ENCODE results near the gene SMIM38.

The SMIM38 gene

GRCh38 chr11:69141742-69142141 lies 14.0 kb upstream of the SMIM38 start:
- H3K79me2 ChIP-seq (ENCODE audit: control insufficient read depth, insufficient read depth, low read length, poor library complexity): no peaks in the 10 kb centered on the region
- H4K8ac ChIP-seq (ENCODE audit: low read depth, low read length): no peak overlapping the region
- no peak overlapping the region for H4K12ac ChIP-seq (ENCODE audit: low read depth, low read length)
- no peak overlapping the region for H3K18ac ChIP-seq (ENCODE audit: low read length)
- peaks cover 4 to 9% of the 10 kb centered on the region in 2 experiments for H3K4me1 ChIP-seq (ENCODE audit: control insufficient read depth in 1 of 2, insufficient read depth in 2 of 2, low read length in 2 of 2)
- no peak overlapping the region for H2AK5ac ChIP-seq (ENCODE audit: low read length)
- no peak overlapping the region for H3K14ac ChIP-seq (ENCODE audit: low read length)
- H2BK120ac ChIP-seq (ENCODE audit: insufficient read depth, low read length, poor library complexity): no peak overlapping the region
- H3K36me3 ChIP-seq (ENCODE audit: control insufficient read depth in 1 of 2, insufficient read depth in 2 of 2, low read length in 2 of 2): no peaks in the 10 kb centered on the region
- no CpG with 5 or more reads among the region's 8 CpGs for WGBS (ENCODE audit: extremely low coverage, insufficient coverage, insufficient read length)
- no peak overlapping the region for H2BK12ac ChIP-seq (ENCODE audit: low read length)
- DNase-seq: no peak
- H3K79me1 ChIP-seq (ENCODE audit: low read length): no peaks in the 10 kb centered on the region
- no peak overlapping the region for H3K4me2 ChIP-seq (ENCODE audit: low read length)
- H3K9ac ChIP-seq (ENCODE audit: low read length): no peak overlapping the region
- no peak overlapping the region for H3K4ac ChIP-seq (ENCODE audit: low read depth, low read length)
- H3K23ac ChIP-seq (ENCODE audit: low read length): no peak overlapping the region
- no peak overlapping the region for H4K91ac ChIP-seq (ENCODE audit: low read depth, low read length)
- H3K9me3 ChIP-seq (ENCODE audit: insufficient read depth, low read depth, low read length): peaks cover 2% of the 10 kb centered on the region
- no peak overlapping the region for H2AFZ ChIP-seq (ENCODE audit: insufficient read depth, low read length, poor library complexity)
- H2BK5ac ChIP-seq (ENCODE audit: low read depth, low read length, poor library complexity): no peak overlapping the region
- no peak overlapping the region for H3K27ac ChIP-seq (ENCODE audit: low read depth, low read length)
- H3K4me3 ChIP-seq (ENCODE audit: low read depth, low read length): no peak overlapping the region
- no peaks in the 10 kb centered on the region for H3K27me3 ChIP-seq (ENCODE audit: insufficient read depth, low read length)

DNA sequence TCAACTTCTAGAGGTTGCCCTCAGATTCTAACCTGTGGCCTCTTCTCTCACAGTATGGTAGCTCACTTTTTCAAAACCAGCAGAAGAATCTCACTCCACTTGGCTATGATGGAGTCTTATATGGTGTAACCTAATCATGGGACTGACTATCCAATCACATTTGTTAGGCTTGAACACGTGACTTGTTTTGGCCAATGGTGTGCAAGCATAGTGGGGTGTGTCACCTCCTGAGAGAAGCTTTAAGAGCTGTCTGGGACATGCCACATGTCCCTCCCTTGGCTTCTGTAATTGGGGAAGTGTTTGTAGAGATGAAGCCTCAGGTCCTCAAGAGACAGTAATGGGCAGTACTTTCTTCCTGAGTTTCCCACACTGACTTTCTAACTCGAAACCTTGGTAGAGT lies 12.8 kb upstream of the SMIM38 start:
- WGBS (ENCODE audit: extremely low coverage, insufficient coverage, insufficient read length): no CpG with 5 or more reads among the region's 2 CpGs
- Histone ChIP-seq H4K12ac (ENCODE audit: low read depth, low read length) (no peak overlapping the region), H3K18ac (ENCODE audit: low read length) (no peak overlapping the region), H2AFZ (ENCODE audit: insufficient read depth, low read length, poor library complexity) (no peak overlapping the region), H3K23ac (ENCODE audit: low read length) (no peak overlapping the region), H2BK120ac (ENCODE audit: insufficient read depth, low read length, poor library complexity) (no peak overlapping the region), H3K27ac (ENCODE audit: low read depth, low read length) (no peak overlapping the region), H2AK5ac (ENCODE audit: low read length) (no peak overlapping the region), H3K79me2 (ENCODE audit: control insufficient read depth, insufficient read depth, low read length, poor library complexity) (no peaks in the 10 kb centered on the region), H3K27me3 (ENCODE audit: insufficient read depth, low read length) (no peaks in the 10 kb centered on the region), H2BK12ac (ENCODE audit: low read length) (no peak overlapping the region), H2BK5ac (ENCODE audit: low read depth, low read length, poor library complexity) (no peak overlapping the region), H3K79me1 (ENCODE audit: low read length) (no peaks in the 10 kb centered on the region), H3K36me3 (ENCODE audit: control insufficient read depth in 1 of 2, insufficient read depth in 2 of 2, low read length in 2 of 2) (no peaks in the 10 kb centered on the region), H3K4ac (ENCODE audit: low read depth, low read length) (no peak overlapping the region), H3K9me3 (ENCODE audit: insufficient read depth, low read depth, low read length) (peaks cover 3% of the 10 kb centered on the region), H4K91ac (ENCODE audit: low read depth, low read length) (no peak overlapping the region), H4K8ac (ENCODE audit: low read depth, low read length) (no peak overlapping the region), H3K9ac (ENCODE audit: low read length) (no peak overlapping the region), H3K14ac (ENCODE audit: low read length) (no peak overlapping the region), H3K4me1 (ENCODE audit: control insufficient read depth in 1 of 2, insufficient read depth in 2 of 2, low read length in 2 of 2) (peaks cover 3 to 5% of the 10 kb centered on the region in 2 experiments), H3K4me2 (ENCODE audit: low read length) (no peak overlapping the region), H3K4me3 (ENCODE audit: low read depth, low read length) (no peak overlapping the region)
- no peak for DNase-seq

DNA sequence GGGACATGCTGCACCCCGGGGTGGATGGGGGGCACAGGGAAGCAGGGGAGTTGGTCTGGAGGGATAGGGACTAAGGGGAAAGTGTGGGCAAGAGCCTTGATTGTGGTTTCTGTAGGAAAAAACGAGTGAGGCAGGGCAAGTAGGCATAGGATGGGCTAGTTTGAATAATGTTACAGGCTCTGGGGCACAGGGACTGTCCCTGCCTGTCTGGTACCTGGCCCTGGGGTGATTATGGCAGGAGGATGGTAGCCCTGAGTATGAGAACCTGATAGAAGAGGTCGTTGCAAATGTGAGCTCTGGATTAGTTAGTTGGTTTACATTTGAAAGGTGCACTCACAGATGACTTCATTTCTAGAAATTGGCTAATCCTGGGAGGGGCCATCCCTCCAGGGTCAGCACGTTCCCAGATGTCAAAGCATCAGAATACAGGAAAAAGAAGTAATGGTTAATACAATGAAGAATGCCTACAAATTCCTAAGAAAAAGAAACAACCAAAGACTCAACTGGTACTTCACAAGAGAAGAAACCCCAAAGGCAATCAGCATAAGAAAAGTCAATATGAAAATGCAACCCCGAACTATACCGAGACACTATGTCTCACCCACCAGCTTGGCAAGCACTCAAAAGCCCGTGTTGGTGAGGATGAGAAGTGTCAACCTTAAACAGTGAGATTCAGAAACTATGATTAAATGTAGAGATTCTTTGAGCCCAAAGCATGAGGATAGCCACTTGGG lies 11.3 kb upstream of the SMIM38 start:
- H4K8ac ChIP-seq (ENCODE audit: low read depth, low read length): no peak overlapping the region
- H3K36me3 ChIP-seq (ENCODE audit: control insufficient read depth in 1 of 2, insufficient read depth in 2 of 2, low read length in 2 of 2): no peaks in the 10 kb centered on the region
- no peaks in the 10 kb centered on the region for H3K79me1 ChIP-seq (ENCODE audit: low read length)
- no peak overlapping the region for H3K4me3 ChIP-seq (ENCODE audit: low read depth, low read length)
- H3K4ac ChIP-seq (ENCODE audit: low read depth, low read length): no peak overlapping the region
- H4K91ac ChIP-seq (ENCODE audit: low read depth, low read length): no peak overlapping the region
- H4K12ac ChIP-seq (ENCODE audit: low read depth, low read length): no peak overlapping the region
- H2BK5ac ChIP-seq (ENCODE audit: low read depth, low read length, poor library complexity): no peak overlapping the region
- no peak overlapping the region for H3K23ac ChIP-seq (ENCODE audit: low read length)
- no peak for DNase-seq
- no peaks in the 10 kb centered on the region for H3K79me2 ChIP-seq (ENCODE audit: control insufficient read depth, insufficient read depth, low read length, poor library complexity)
- H3K18ac ChIP-seq (ENCODE audit: low read length): no peak overlapping the region
- H3K27me3 ChIP-seq (ENCODE audit: insufficient read depth, low read length): no peaks in the 10 kb centered on the region
- no CpG with 5 or more reads among the region's 7 CpGs for WGBS (ENCODE audit: extremely low coverage, insufficient coverage, insufficient read length)
- no peak overlapping the region for H3K4me2 ChIP-seq (ENCODE audit: low read length)
- H2AK5ac ChIP-seq (ENCODE audit: low read length): no peak overlapping the region
- peaks cover 6% of the 10 kb centered on the region for H3K9me3 ChIP-seq (ENCODE audit: insufficient read depth, low read depth, low read length)
- no peak overlapping the region for H2AFZ ChIP-seq (ENCODE audit: insufficient read depth, low read length, poor library complexity)
- H3K14ac ChIP-seq (ENCODE audit: low read length): no peak overlapping the region
- no peak overlapping the region for H2BK12ac ChIP-seq (ENCODE audit: low read length)
- H3K9ac ChIP-seq (ENCODE audit: low read length): no peak overlapping the region
- H3K4me1 ChIP-seq (ENCODE audit: control insufficient read depth in 1 of 2, insufficient read depth in 2 of 2, low read length in 2 of 2): no peaks in the 10 kb centered on the region
- H3K27ac ChIP-seq (ENCODE audit: low read depth, low read length): no peak overlapping the region
- no peak overlapping the region for H2BK120ac ChIP-seq (ENCODE audit: insufficient read depth, low read length, poor library complexity)

GRCh38 chr11:69145050-69145380 lies 10.7 kb upstream of the SMIM38 start:
- no peak for DNase-seq
- H3K4me3 ChIP-seq (ENCODE audit: low read depth, low read length): no peak overlapping the region
- no peak overlapping the region for H3K27ac ChIP-seq (ENCODE audit: low read depth, low read length)
- no peaks in the 10 kb centered on the region for H3K27me3 ChIP-seq (ENCODE audit: insufficient read depth, low read length)
- no peak overlapping the region for H2AFZ ChIP-seq (ENCODE audit: insufficient read depth, low read length, poor library complexity)
- H3K36me3 ChIP-seq (ENCODE audit: control insufficient read depth in 1 of 2, insufficient read depth in 2 of 2, low read length in 2 of 2): no peaks in the 10 kb centered on the region
- no peak overlapping the region for H2BK5ac ChIP-seq (ENCODE audit: low read depth, low read length, poor library complexity)
- no peak overlapping the region for H4K91ac ChIP-seq (ENCODE audit: low read depth, low read length)
- no peak overlapping the region for H4K8ac ChIP-seq (ENCODE audit: low read depth, low read length)
- H3K79me2 ChIP-seq (ENCODE audit: control insufficient read depth, insufficient read depth, low read length, poor library complexity): no peaks in the 10 kb centered on the region
- no peak overlapping the region for H3K9ac ChIP-seq (ENCODE audit: low read length)
- no peaks in the 10 kb centered on the region for H3K79me1 ChIP-seq (ENCODE audit: low read length)
- no peak overlapping the region for H2BK120ac ChIP-seq (ENCODE audit: insufficient read depth, low read length, poor library complexity)
- H3K9me3 ChIP-seq (ENCODE audit: insufficient read depth, low read depth, low read length): peaks cover 8% of the 10 kb centered on the region
- no peaks in the 10 kb centered on the region for H3K4me1 ChIP-seq (ENCODE audit: control insufficient read depth in 1 of 2, insufficient read depth in 2 of 2, low read length in 2 of 2)
- no peak overlapping the region for H2AK5ac ChIP-seq (ENCODE audit: low read length)
- no peak overlapping the region for H3K14ac ChIP-seq (ENCODE audit: low read length)
- no peak overlapping the region for H3K18ac ChIP-seq (ENCODE audit: low read length)
- H3K4ac ChIP-seq (ENCODE audit: low read depth, low read length): no peak overlapping the region
- no peak overlapping the region for H4K12ac ChIP-seq (ENCODE audit: low read depth, low read length)
- no peak overlapping the region for H2BK12ac ChIP-seq (ENCODE audit: low read length)
- no peak overlapping the region for H3K4me2 ChIP-seq (ENCODE audit: low read length)
- H3K23ac ChIP-seq (ENCODE audit: low read length): no peak overlapping the region
- WGBS (ENCODE audit: extremely low coverage, insufficient coverage, insufficient read length): no CpG with 5 or more reads among the region's 4 CpGs

All from trophoblast cell (in vitro differentiated cells and primary cell).